ENCODE measurements around the gene FSTL3. TPM values are rescaled to one million over a fixed set of nuclear protein-coding genes. Genes with fewer than 3 reads are reported as not detected.

Gene FSTL3
- total and polyA plus RNA-seq, 2 of the 13 experiments (the other 11 are each of a cell fraction or from before 2014, with no cell fraction given), result 13.5 to 15.6 TPM

DNA sequence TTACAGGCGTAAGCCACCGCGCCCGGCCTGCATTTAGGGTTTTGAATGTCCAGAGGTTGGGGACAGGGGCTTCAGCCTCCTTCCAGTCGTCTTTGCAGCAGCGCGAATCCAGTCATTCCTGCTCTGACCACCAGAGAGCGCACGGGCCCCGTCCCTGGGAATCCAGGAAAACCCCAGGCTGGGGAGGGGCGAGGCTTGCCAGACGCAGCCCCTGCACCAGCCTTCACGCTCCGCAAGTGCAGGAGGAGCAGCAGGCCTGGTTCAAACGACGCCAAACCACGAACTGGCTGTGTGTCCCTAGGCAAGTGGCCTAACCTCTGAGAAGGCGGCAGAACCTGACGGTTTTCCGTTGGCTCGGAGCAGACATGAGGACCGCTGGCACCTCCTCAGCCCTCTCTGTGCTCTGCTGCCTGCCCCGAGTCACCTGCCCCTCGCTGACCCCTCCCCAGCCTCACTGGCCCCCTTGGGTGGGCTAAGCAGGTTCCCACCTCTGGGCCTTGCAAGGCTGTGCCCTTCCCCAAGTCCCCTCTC, 11.2 kb upstream of the FSTL3 start (continued):
- TF ChIP-seq, protein P1, sequence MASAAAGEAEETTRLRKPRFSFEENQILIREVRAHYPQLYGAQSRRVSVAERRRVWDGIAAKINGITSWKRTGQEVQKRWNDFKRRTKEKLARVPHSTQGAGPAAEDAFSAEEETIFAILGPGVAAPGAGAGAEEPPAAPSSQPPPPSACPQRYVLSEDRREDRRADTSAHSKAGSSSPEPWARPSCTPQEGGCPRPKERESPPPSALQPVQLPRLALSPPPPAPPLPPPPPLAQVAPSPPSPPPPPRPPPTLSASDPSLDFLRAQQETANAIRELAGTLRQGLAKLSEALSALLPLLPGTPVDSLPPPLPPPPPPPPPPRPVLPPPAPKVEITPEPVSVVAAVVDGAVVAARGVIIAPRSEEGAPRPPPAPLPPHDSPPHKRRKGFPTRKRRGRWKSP (CRISPR knock-in tag; IDR thresholded peaks at IDR 0.05), result no peak
- peak; percentile 95 for TF ChIP-seq ZNF83 (CRISPR knock-in tag; IDR thresholded peaks at IDR 0.05; ENCODE audit: borderline replicate concordance)
- TF ChIP-seq, protein P2, sequence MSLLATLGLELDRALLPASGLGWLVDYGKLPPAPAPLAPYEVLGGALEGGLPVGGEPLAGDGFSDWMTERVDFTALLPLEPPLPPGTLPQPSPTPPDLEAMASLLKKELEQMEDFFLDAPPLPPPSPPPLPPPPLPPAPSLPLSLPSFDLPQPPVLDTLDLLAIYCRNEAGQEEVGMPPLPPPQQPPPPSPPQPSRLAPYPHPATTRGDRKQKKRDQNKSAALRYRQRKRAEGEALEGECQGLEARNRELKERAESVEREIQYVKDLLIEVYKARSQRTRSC (CRISPR knock-in tag; IDR thresholded peaks at IDR 0.05; ENCODE audit: low read depth), result no peak
- no peak for TF ChIP-seq KLF11 (CRISPR knock-in tag; IDR thresholded peaks at IDR 0.05)
- TF ChIP-seq, protein P3, sequence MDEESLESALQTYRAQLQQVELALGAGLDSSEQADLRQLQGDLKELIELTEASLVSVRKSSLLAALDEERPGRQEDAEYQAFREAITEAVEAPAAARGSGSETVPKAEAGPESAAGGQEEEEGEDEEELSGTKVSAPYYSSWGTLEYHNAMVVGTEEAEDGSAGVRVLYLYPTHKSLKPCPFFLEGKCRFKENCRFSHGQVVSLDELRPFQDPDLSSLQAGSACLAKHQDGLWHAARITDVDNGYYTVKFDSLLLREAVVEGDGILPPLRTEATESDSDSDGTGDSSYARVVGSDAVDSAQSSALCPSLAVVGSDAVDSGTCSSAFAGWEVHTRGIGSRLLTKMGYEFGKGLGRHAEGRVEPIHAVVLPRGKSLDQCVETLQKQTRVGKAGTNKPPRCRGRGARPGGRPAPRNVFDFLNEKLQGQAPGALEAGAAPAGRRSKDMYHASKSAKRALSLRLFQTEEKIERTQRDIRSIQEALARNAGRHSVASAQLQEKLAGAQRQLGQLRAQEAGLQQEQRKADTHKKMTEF (CRISPR knock-in tag; IDR thresholded peaks at IDR 0.05), result peak; percentile 84
- peak; percentile 97 for TF ChIP-seq ZBTB7A (CRISPR knock-in tag; IDR thresholded peaks at IDR 0.05)
- TF ChIP-seq, protein P4, sequence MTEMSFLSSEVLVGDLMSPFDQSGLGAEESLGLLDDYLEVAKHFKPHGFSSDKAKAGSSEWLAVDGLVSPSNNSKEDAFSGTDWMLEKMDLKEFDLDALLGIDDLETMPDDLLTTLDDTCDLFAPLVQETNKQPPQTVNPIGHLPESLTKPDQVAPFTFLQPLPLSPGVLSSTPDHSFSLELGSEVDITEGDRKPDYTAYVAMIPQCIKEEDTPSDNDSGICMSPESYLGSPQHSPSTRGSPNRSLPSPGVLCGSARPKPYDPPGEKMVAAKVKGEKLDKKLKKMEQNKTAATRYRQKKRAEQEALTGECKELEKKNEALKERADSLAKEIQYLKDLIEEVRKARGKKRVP (CRISPR knock-in tag; IDR thresholded peaks at IDR 0.05), result no peak
- no peak for TF ChIP-seq CENPX (CRISPR knock-in tag; IDR thresholded peaks at IDR 0.05)
- peak; percentile 76; the same call in 1 of the 2 replicates for TF ChIP-seq TBX2 (CRISPR knock-in tag; IDR thresholded peaks at IDR 0.05; ENCODE audit: borderline replicate concordance)
- no peak; the same call in 1 of the 2 replicates for TF ChIP-seq HDAC1 (CRISPR knock-in tag; IDR thresholded peaks at IDR 0.05)
- TF ChIP-seq, protein P5, sequence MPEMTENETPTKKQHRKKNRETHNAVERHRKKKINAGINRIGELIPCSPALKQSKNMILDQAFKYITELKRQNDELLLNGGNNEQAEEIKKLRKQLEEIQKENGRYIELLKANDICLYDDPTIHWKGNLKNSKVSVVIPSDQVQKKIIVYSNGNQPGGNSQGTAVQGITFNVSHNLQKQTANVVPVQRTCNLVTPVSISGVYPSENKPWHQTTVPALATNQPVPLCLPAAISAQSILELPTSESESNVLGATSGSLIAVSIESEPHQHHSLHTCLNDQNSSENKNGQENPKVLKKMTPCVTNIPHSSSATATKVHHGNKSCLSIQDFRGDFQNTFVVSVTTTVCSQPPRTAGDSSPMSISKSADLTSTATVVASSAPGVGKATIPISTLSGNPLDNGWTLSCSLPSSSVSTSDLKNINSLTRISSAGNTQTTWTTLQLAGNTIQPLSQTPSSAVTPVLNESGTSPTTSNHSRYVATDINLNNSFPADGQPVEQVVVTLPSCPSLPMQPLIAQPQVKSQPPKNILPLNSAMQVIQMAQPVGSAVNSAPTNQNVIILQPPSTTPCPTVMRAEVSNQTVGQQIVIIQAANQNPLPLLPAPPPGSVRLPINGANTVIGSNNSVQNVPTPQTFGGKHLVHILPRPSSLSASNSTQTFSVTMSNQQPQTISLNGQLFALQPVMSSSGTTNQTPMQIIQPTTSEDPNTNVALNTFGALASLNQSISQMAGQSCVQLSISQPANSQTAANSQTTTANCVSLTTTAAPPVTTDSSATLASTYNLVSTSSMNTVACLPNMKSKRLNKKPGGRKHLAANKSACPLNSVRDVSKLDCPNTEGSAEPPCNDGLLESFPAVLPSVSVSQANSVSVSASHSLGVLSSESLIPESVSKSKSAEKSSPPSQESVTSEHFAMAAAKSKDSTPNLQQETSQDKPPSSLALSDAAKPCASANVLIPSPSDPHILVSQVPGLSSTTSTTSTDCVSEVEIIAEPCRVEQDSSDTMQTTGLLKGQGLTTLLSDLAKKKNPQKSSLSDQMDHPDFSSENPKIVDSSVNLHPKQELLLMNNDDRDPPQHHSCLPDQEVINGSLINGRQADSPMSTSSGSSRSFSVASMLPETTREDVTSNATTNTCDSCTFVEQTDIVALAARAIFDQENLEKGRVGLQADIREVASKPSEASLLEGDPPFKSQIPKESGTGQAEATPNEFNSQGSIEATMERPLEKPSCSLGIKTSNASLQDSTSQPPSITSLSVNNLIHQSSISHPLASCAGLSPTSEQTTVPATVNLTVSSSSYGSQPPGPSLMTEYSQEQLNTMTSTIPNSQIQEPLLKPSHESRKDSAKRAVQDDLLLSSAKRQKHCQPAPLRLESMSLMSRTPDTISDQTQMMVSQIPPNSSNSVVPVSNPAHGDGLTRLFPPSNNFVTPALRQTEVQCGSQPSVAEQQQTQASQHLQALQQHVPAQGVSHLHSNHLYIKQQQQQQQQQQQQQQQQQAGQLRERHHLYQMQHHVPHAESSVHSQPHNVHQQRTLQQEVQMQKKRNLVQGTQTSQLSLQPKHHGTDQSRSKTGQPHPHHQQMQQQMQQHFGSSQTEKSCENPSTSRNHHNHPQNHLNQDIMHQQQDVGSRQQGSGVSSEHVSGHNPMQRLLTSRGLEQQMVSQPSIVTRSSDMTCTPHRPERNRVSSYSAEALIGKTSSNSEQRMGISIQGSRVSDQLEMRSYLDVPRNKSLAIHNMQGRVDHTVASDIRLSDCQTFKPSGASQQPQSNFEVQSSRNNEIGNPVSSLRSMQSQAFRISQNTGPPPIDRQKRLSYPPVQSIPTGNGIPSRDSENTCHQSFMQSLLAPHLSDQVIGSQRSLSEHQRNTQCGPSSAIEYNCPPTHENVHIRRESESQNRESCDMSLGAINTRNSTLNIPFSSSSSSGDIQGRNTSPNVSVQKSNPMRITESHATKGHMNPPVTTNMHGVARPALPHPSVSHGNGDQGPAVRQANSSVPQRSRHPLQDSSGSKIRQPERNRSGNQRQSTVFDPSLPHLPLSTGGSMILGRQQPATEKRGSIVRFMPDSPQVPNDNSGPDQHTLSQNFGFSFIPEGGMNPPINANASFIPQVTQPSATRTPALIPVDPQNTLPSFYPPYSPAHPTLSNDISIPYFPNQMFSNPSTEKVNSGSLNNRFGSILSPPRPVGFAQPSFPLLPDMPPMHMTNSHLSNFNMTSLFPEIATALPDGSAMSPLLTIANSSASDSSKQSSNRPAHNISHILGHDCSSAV (CRISPR knock-in tag; IDR thresholded peaks at IDR 0.05; ENCODE audit: borderline replicate concordance), result no peak
- no peak for TF ChIP-seq RFX3 (CRISPR knock-in tag; IDR thresholded peaks at IDR 0.05)
- TF ChIP-seq ZNF749 (CRISPR knock-in tag; IDR thresholded peaks at IDR 0.05; ENCODE audit: borderline replicate concordance), result no peak
- TF ChIP-seq, protein P6, sequence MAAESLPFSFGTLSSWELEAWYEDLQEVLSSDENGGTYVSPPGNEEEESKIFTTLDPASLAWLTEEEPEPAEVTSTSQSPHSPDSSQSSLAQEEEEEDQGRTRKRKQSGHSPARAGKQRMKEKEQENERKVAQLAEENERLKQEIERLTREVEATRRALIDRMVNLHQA (CRISPR knock-in tag; IDR thresholded peaks at IDR 0.05), result no peak
- peak; percentile 75; the same call in 1 of the 2 replicates for TF ChIP-seq ZFP41 (CRISPR knock-in tag; IDR thresholded peaks at IDR 0.05; ENCODE audit: borderline replicate concordance)
- no peak for TF ChIP-seq ZNF747 (CRISPR knock-in tag; IDR thresholded peaks at IDR 0.05; ENCODE audit: borderline replicate concordance)

Data from HepG2 (cell line).